Mesothelial cell of epicardium (in vitro differentiated cells): ENCODE results near the gene TICAM2. TPM values are rescaled to one million over a fixed set of nuclear protein-coding genes. Genes with fewer than 3 reads are reported as not detected.

Source experiments
- DNase-seq, 2 experiments: peaks; one replicate each; pipeline ENCODE4 v3.0.0; 2021; ENCODE audit warnings: low spot score in 2 of 2; ENCODE audit not compliant: unreplicated experiment in 2 of 2
- H3K27ac Mint-ChIP-seq: 2 replicates; pipeline ENCODE4 v1.8.0; 2021; ENCODE audit warnings: mixed read lengths
- H3K27me3 Mint-ChIP-seq: 2 replicates; pipeline ENCODE4 v1.8.0; 2021; ENCODE audit warnings: low read depth, mixed read lengths
- H3K36me3 Mint-ChIP-seq: 2 replicates; pipeline ENCODE4 v1.8.0; 2021; ENCODE audit warnings: mixed read lengths
- H3K4me1 Mint-ChIP-seq: 2 replicates; pipeline ENCODE4 v1.8.0; 2021; ENCODE audit warnings: mixed read lengths
- H3K4me3 Mint-ChIP-seq: 2 replicates; pipeline ENCODE4 v1.8.0; 2021; ENCODE audit warnings: mild to moderate bottlenecking, moderate library complexity, mixed read lengths
- H3K9me3 Mint-ChIP-seq: 2 replicates; pipeline ENCODE4 v1.8.0; 2021; ENCODE audit warnings: mixed read lengths
- total RNA-seq: library from RNA; stranded (reverse); gene quantifications from 3 replicates; pipeline ENCODE4 v1.2.1, GENCODE V29; 2021
- TF ChIP-seq, protein P1 (sequence below): fragments of 200-600 bp; sonication (generic); IDR thresholded peaks from one replicate; pipeline ENCODE4 v1.5.0; 2021; ENCODE audit warnings: antibody characterized with exemption; ENCODE audit not compliant: unreplicated experiment

The TICAM2 gene
- total RNA-seq, 1 donor from 2014 or later: 2.1 TPM

DNA sequence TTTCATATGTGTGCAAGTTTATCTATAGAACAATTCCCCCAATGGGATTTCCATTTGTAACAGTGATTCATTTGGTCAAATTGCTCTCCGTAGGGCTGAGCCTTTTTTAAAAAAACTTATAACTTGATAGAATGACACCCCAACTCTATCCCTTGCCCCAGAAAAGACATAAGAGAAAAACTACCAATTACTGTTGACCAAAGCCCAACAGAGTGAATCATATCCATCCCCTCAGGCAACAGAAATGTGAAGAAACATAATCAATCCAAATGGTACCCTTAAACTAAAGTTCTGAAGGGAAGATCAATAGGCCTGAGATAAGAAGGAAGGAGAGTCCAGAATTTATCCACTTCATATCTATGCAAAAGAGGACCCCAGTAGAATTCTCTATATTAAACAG, 17.8 kb downstream of the TICAM2 start:
- H3K36me3 Mint-ChIP-seq: no peaks in the 10 kb centered on the region
- no peaks in the 10 kb centered on the region for H3K4me1 Mint-ChIP-seq
- no peaks in the 10 kb centered on the region for H3K27me3 Mint-ChIP-seq
- DNase-seq: no peak
- TF ChIP-seq, protein P1, sequence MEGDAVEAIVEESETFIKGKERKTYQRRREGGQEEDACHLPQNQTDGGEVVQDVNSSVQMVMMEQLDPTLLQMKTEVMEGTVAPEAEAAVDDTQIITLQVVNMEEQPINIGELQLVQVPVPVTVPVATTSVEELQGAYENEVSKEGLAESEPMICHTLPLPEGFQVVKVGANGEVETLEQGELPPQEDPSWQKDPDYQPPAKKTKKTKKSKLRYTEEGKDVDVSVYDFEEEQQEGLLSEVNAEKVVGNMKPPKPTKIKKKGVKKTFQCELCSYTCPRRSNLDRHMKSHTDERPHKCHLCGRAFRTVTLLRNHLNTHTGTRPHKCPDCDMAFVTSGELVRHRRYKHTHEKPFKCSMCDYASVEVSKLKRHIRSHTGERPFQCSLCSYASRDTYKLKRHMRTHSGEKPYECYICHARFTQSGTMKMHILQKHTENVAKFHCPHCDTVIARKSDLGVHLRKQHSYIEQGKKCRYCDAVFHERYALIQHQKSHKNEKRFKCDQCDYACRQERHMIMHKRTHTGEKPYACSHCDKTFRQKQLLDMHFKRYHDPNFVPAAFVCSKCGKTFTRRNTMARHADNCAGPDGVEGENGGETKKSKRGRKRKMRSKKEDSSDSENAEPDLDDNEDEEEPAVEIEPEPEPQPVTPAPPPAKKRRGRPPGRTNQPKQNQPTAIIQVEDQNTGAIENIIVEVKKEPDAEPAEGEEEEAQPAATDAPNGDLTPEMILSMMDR: no peak
- H3K27ac Mint-ChIP-seq: no peak overlapping the region
- no peak overlapping the region for H3K4me3 Mint-ChIP-seq
- H3K9me3 Mint-ChIP-seq: no peaks in the 10 kb centered on the region

DNA sequence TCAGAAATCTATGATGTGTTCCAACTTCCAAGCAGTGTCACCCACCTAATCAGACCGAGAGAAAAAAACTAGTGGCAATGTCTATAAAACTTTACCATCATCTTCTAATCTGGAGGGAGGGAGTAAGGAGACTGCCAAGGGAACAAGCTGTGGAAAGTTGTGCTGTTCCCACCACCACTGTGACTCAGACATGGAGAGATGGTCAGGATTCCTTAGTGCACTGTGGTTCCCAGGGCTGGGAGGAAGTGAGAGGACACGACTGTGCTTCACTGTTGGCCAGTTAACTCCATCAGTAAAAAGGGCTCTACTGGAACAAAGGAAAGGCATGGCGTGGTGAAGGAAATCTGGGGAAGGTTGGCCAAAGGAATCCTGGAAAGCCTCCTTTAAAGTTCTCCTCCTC, 18.8 kb downstream of the TICAM2 start:
- H3K36me3 Mint-ChIP-seq: no peaks in the 10 kb centered on the region
- H3K27me3 Mint-ChIP-seq: no peaks in the 10 kb centered on the region
- no peaks in the 10 kb centered on the region for H3K4me1 Mint-ChIP-seq
- H3K4me3 Mint-ChIP-seq: no peak overlapping the region
- H3K27ac Mint-ChIP-seq: no peak overlapping the region
- DNase-seq: no peak
- TF ChIP-seq, protein P1: no peak
- H3K9me3 Mint-ChIP-seq: no peaks in the 10 kb centered on the region

DNA sequence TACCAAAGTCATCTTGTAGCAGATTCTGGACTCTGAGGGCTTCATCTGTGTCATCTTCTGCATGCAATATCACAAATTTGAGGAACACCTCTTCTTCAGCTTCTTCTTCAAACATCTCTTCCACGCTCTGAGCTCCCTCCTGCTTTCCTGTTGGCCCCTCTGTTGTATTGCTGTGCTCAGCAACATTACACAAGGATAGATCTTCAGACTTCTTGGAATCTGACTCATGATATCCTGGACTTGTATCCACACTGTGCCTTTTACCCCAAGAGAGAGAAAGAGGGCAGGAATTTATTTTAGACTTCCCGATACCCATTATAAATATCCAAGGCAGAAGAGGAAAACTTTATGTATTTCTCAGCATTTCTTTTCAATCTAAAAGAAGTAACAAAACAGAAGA, 21.3 kb downstream of the TICAM2 start:
- TF ChIP-seq, protein P1: no peak
- H3K4me1 Mint-ChIP-seq: no peaks in the 10 kb centered on the region
- no peak overlapping the region for H3K4me3 Mint-ChIP-seq
- H3K27me3 Mint-ChIP-seq: no peaks in the 10 kb centered on the region
- H3K36me3 Mint-ChIP-seq: peaks cover 3% of the 10 kb centered on the region
- no peak overlapping the region for H3K27ac Mint-ChIP-seq
- DNase-seq: no peak
- peaks cover 9% of the 10 kb centered on the region for H3K9me3 Mint-ChIP-seq

DNA sequence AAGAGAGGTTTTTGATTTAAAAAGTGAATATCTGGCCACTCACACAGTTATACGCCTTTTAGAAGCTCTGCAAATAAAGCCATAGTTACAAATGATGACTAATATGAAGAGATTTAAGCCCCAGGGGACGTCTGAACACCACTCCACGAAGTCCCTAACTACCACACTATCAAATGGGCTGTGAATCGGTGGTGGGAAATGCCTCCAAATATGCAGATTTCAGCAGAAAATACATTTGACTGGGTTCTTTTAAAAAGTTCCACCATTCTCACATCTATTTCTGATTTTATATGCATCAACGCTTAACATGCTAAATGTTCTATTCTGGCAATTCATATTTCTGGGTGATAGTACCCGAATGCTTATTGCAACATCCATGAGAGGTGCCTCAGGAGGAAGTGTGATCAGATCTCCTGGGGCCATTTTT, 22.5 kb downstream of the TICAM2 start:
- no peak overlapping the region for H3K4me3 Mint-ChIP-seq
- no peak for DNase-seq
- peaks cover 9% of the 10 kb centered on the region for H3K9me3 Mint-ChIP-seq
- peaks cover 3% of the 10 kb centered on the region for H3K36me3 Mint-ChIP-seq
- H3K27me3 Mint-ChIP-seq: no peaks in the 10 kb centered on the region
- no peak overlapping the region for H3K27ac Mint-ChIP-seq
- TF ChIP-seq, protein P1: no peak
- no peaks in the 10 kb centered on the region for H3K4me1 Mint-ChIP-seq

DNA sequence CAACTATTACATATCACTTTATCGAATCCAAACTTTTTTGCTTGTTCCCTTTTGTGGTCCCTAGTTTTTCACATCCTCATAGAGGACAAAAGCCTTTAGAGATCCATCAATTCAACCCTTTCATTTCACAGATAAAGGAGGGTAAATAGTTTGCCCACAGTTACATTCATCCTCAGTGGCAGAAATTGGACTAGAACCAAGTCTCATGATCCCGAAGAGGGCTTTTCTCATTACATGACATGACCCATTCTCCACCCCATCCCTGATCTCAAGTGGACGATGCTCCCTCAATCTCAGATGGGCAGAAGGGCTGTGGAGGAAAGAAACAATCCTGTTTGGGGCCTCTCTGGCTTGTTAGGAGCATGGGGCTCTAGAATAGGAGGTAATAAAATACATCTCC, 23.1 kb downstream of the TICAM2 start:
- no peak for DNase-seq
- peaks cover 9% of the 10 kb centered on the region for H3K9me3 Mint-ChIP-seq
- H3K27ac Mint-ChIP-seq: no peak overlapping the region
- H3K4me3 Mint-ChIP-seq: no peak overlapping the region
- H3K36me3 Mint-ChIP-seq: peaks cover 3% of the 10 kb centered on the region
- TF ChIP-seq, protein P1: no peak
- H3K27me3 Mint-ChIP-seq: no peaks in the 10 kb centered on the region
- H3K4me1 Mint-ChIP-seq: no peaks in the 10 kb centered on the region

DNA sequence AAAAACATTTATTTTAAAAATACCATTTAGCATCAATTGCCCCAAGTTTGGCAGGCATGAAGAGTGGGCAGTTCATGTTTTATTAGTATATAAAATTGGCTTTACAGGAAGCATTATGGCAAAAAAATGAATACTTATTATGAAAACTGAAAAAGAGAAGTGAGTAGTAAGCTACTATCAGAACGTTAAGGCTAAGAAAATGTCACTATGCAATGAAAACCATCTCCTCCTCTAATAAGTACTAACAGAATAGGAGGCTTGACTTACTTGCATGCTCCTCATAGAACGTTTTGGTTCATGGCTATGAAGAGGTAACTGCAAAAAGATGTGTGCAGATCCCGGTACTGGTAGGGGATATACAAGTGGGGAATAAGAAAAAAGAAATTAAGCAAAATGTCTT, 23.6 kb downstream of the TICAM2 start:
- peaks cover 9% of the 10 kb centered on the region for H3K9me3 Mint-ChIP-seq
- no peaks in the 10 kb centered on the region for H3K4me1 Mint-ChIP-seq
- no peaks in the 10 kb centered on the region for H3K27me3 Mint-ChIP-seq
- H3K4me3 Mint-ChIP-seq: no peak overlapping the region
- peaks cover 3% of the 10 kb centered on the region for H3K36me3 Mint-ChIP-seq
- TF ChIP-seq, protein P1: no peak
- DNase-seq: no peak
- no peak overlapping the region for H3K27ac Mint-ChIP-seq
